MCF 10A (cell line): ENCODE results near the gene DCST1. TPM values are rescaled to one million over a fixed set of nuclear protein-coding genes. Genes with fewer than 3 reads are reported as not detected.

ENCODE experiments used
- BruUV-seq: library from RNA; stranded (reverse); fragments of 400-500 nt; replicated peaks from 2 replicates; lab custom pipeline; 2021; lab: Mats Ljungman, UMichigan
- CTCF ChIA-PET: fragments of 300-600 bp; sonication (Branson Sonifier 250); formaldehyde crosslinking; extraction: SDS; loops from one replicate; lab custom pipeline; 2021; ENCODE audit warnings: antibody characterized with exemption, inconsistent platforms; lab: Yijun Ruan, JAX
- POLR2A ChIA-PET: fragments of 300-600, 350-650 bp; sonication (Branson Sonifier 250); formaldehyde crosslinking; extraction: SDS; loops from one replicate; lab custom pipeline; 2020; ENCODE audit warnings: antibody characterized with exemption, inconsistent platforms; lab: Yijun Ruan, JAX
- DNase-seq: peaks from one replicate; pipeline ENCODE4 v3.0.0-alpha.2; 2018; ENCODE audit not compliant: unreplicated experiment
- H3K27ac Mint-ChIP-seq: one replicate; pipeline ENCODE4 v1.8.0; 2022; ENCODE audit warnings: mild to moderate bottlenecking, low read depth, mixed read lengths; ENCODE audit not compliant: unreplicated experiment
- H3K27me3 Mint-ChIP-seq: one replicate; pipeline ENCODE4 v1.8.0; 2022; ENCODE audit warnings: mixed read lengths; ENCODE audit not compliant: insufficient read depth, unreplicated experiment
- H3K36me3 Mint-ChIP-seq: one replicate; pipeline ENCODE4 v1.8.0; 2022; ENCODE audit warnings: mild to moderate bottlenecking, moderate library complexity, mixed read lengths; ENCODE audit not compliant: insufficient read depth, unreplicated experiment
- H3K4me1 Mint-ChIP-seq: one replicate; pipeline ENCODE4 v1.8.0; 2022; ENCODE audit warnings: mixed read lengths; ENCODE audit not compliant: insufficient read depth, unreplicated experiment
- H3K4me3 Mint-ChIP-seq: one replicate; pipeline ENCODE4 v1.8.0; 2022; ENCODE audit warnings: mild to moderate bottlenecking, moderate library complexity, mixed read lengths; ENCODE audit not compliant: unreplicated experiment
- H3K9me3 Mint-ChIP-seq: one replicate; pipeline ENCODE4 v1.8.0; 2022; ENCODE audit warnings: mixed read lengths; ENCODE audit not compliant: unreplicated experiment
- intact Hi-C: fragments of 100-400 bp; cut with micrococcal nuclease; formaldehyde crosslinking; loops from 2 replicates; pipeline ENCODE4 v1.14.1; 2022
- total RNA-seq: library from RNA; stranded (reverse); gene quantifications from 2 replicates; pipeline ENCODE4 v1.2.3, GENCODE V29; 2022
- TF ChIP-seq, protein P1 (sequence below): fragments of 200-600 bp; IDR thresholded peaks from one replicate; pipeline ENCODE4 v1.8.0; 2022; ENCODE audit warnings: antibody characterized with exemption, mild to moderate bottlenecking; ENCODE audit not compliant: unreplicated experiment

The DCST1 gene
- total RNA-seq, 1 experiment from 2014 or later: 0.21 TPM

- DNase-seq: no peak
- peaks cover 35% of the 10 kb centered on the region for H3K36me3 Mint-ChIP-seq
- TF ChIP-seq, protein P1, sequence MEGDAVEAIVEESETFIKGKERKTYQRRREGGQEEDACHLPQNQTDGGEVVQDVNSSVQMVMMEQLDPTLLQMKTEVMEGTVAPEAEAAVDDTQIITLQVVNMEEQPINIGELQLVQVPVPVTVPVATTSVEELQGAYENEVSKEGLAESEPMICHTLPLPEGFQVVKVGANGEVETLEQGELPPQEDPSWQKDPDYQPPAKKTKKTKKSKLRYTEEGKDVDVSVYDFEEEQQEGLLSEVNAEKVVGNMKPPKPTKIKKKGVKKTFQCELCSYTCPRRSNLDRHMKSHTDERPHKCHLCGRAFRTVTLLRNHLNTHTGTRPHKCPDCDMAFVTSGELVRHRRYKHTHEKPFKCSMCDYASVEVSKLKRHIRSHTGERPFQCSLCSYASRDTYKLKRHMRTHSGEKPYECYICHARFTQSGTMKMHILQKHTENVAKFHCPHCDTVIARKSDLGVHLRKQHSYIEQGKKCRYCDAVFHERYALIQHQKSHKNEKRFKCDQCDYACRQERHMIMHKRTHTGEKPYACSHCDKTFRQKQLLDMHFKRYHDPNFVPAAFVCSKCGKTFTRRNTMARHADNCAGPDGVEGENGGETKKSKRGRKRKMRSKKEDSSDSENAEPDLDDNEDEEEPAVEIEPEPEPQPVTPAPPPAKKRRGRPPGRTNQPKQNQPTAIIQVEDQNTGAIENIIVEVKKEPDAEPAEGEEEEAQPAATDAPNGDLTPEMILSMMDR: no peak
- intact Hi-C loops: no loop called here
- no peak overlapping the region for H3K4me3 Mint-ChIP-seq
- peaks cover 11% of the 10 kb centered on the region for H3K4me1 Mint-ChIP-seq
- H3K9me3 Mint-ChIP-seq: no peaks in the 10 kb centered on the region
- no peaks in the 10 kb centered on the region for H3K27me3 Mint-ChIP-seq
- no TSS peak for BruUV-seq
- ChIA-PET CTCF (interaction anchor here (0.5 to 1.5 kb wide), 6 partner anchors 12 to 590 kb away, joined by 3 to 6 read pairs (median 4); no protein-coding TSS in a partner anchor), POLR2A (interaction anchor here (0.6 to 0.8 kb wide), 2 partner anchors 10 to 30 kb away, joined by 4 read pairs; no protein-coding TSS in a partner anchor)
- no peak overlapping the region for H3K27ac Mint-ChIP-seq
Measured at GRCh38 chr1:155070721-155071569, 37.3 kb downstream of the DCST1 start.

- H3K4me3 Mint-ChIP-seq: no peak overlapping the region
- H3K27me3 Mint-ChIP-seq: no peaks in the 10 kb centered on the region
- H3K9me3 Mint-ChIP-seq: no peaks in the 10 kb centered on the region
- peaks cover 35% of the 10 kb centered on the region for H3K36me3 Mint-ChIP-seq
- peaks cover 6% of the 10 kb centered on the region for H3K4me1 Mint-ChIP-seq
- DNase-seq: no peak
- H3K27ac Mint-ChIP-seq: no peak overlapping the region
- ChIA-PET CTCF (interaction anchor here (0.6 to 1.2 kb wide), 3 partner anchors 18 to 81 kb away, joined by 3 to 6 read pairs (median 4); no protein-coding TSS in a partner anchor), POLR2A (interaction anchor here (0.8 kb wide), 1 partner anchor 58 kb away, joined by 3 read pairs; no protein-coding TSS in a partner anchor)
- TF ChIP-seq, protein P1: no peak
- intact Hi-C loops: no loop called here
- no TSS peak for BruUV-seq
Measured at GRCh38 chr1:155071701-155072100, 38.1 kb downstream of the DCST1 start.

DNA sequence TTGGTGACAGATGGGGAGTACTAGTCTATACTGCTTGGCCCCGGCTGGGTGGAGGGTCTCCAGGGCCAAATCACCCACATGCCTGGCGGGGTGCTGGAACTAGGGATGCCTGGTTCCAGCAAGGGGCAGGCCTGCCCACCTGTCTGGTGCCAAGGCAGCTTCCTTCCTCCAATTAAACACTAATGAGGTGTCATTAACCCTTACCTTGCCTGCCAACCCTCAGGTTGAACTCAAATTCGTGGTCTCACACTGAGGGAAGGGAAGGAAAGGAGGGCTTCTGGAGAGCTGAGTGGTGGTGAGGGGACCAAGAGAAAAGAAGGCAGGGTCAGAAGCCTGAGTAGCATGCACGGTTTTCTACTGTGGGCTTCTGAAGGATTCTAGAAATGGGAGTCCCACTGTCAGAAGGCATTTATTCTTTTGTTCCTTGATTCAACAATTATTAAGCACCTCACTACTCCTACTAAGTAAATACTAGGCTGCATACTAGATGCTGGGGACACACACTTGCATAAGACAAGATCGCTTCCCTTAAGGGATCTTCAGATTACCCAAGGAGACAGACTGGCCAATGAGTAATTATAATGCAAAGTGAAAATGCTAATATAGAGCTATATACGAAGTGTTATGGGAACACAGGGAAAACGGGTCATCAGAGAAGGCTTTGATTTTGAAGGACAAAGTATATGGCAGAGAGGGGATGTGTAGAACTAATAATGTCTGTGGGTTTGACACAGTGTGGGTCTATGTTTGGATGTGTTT, 39.1 kb downstream of the DCST1 start:
- Mint-ChIP-seq H3K27ac (no peak overlapping the region), H3K4me1 (peaks cover 10% of the 10 kb centered on the region), H3K27me3 (no peaks in the 10 kb centered on the region), H3K4me3 (no peak overlapping the region), H3K36me3 (peaks cover 25% of the 10 kb centered on the region), H3K9me3 (no peaks in the 10 kb centered on the region)
- BruUV-seq: no TSS peak
- no peak for DNase-seq
- intact Hi-C loops: no loop called here
- ChIA-PET POLR2A (interaction anchor here (0.6 to 0.8 kb wide), 4 partner anchors 13 to 465 kb away, joined by 3 to 6 read pairs (median 3); partner anchors contain the start of gene FLAD1), CTCF (interaction anchor here (0.5 to 1.2 kb wide), 8 partner anchors 11 to 598 kb away, joined by 3 to 6 read pairs (median 4); no protein-coding TSS in a partner anchor)
- TF ChIP-seq, protein P1: no peak
